GM21390 (cell line): ENCODE results near the gene ANP32A.
"Not testable (repeated sequence)": the region's sequence is repeated elsewhere in the genome, so short reads cannot be mapped to it uniquely, and the experiment has no call there.

Experiments
- ATAC-seq: cut with Tn5 transposase; IDR thresholded peaks from one replicate; pipeline ENCODE4 v1.9.1; 2021; ENCODE audit not compliant: unreplicated experiment

Gene ANP32A

GRCh38 chr15:68820295-68821189 is at the start of gene ANP32A:
TSS of gene ANP32A (minus strand) at chr15:68820895. CDS start at chr15:68820751, 144 bp downstream.
- ATAC-seq: peak; percentile 47

GRCh38 chr15:68868296-68868695 is 47.6 kb upstream of the ANP32A start:
- no peak for ATAC-seq

GRCh38 chr15:68862415-68862814 is 41.7 kb upstream of the ANP32A start:
- ATAC-seq: no peak

GRCh38 chr15:68858666-68859065 is 38.0 kb upstream of the ANP32A start:
- not testable (repeated sequence) for ATAC-seq

- not testable (repeated sequence) for ATAC-seq
Measured at GRCh38 chr15:68857443-68857842, 36.7 kb upstream of the ANP32A start.

GRCh38 chr15:68852461-68852860 is 31.8 kb upstream of the ANP32A start:
- ATAC-seq: no peak

- no peak for ATAC-seq
Measured at GRCh38 chr15:68851971-68852370, 31.3 kb upstream of the ANP32A start.

- no peak for ATAC-seq
Measured at GRCh38 chr15:68849497-68849896, 28.8 kb upstream of the ANP32A start.

- no peak for ATAC-seq
Measured at GRCh38 chr15:68846851-68847439, 26.2 kb upstream of the ANP32A start.

- ATAC-seq: no peak
Measured at GRCh38 chr15:68844856-68845550, 24.3 kb upstream of the ANP32A start.

GRCh38 chr15:68843425-68844311 is 23.0 kb upstream of the ANP32A start:
- no peak for ATAC-seq

- no peak for ATAC-seq
Measured at GRCh38 chr15:68842958-68843357, 22.3 kb upstream of the ANP32A start.

GRCh38 chr15:68834346-68834745 is 13.7 kb upstream of the ANP32A start:
- no peak for ATAC-seq

- no peak for ATAC-seq
Measured at GRCh38 chr15:68833700-68834331, 13.1 kb upstream of the ANP32A start.

GRCh38 chr15:68830141-68830785 is 9.6 kb upstream of the ANP32A start:
- ATAC-seq: no peak

GRCh38 chr15:68829068-68829467 is 8.4 kb upstream of the ANP32A start:
- ATAC-seq: no peak

GRCh38 chr15:68823561-68823960 is 2.9 kb upstream of the ANP32A start:
- ATAC-seq: no peak

GRCh38 chr15:68822818-68823217 is 2.1 kb upstream of the ANP32A start:
- no peak for ATAC-seq

GRCh38 chr15:68821841-68822381 is 1.2 kb upstream of the ANP32A start:
- no peak for ATAC-seq
